Activated T-cell treated with anti-CD3 and anti-CD28 coated beads, Interleukin-2, amount 50 U/mL, for 4 hours (primary cell): ENCODE results near the gene CCDC146. TPM values are rescaled to one million over a fixed set of nuclear protein-coding genes. Genes with fewer than 3 reads are reported as not detected.
"Not testable (repeated sequence)": the region's sequence is repeated elsewhere in the genome, so short reads cannot be mapped to it uniquely, and the experiment has no call there.

Experiments used
- ATAC-seq, 2 donors: fragments of 200-7000 bp; cut with Tn5 transposase; one replicate each; pipeline ENCODE4 v1.10.0; 2021
- DNase-seq: peaks from one replicate; pipeline ENCODE4 v3.0.0-alpha.2; 2020
- H3K27me3 Mint-ChIP-seq: one replicate; pipeline ENCODE4 v1.8.0; 2021; ENCODE audit warnings: low read depth, mixed read lengths
- H3K36me3 Mint-ChIP-seq: one replicate; pipeline ENCODE4 v1.8.0; 2022; ENCODE audit warnings: mixed read lengths; ENCODE audit not compliant: insufficient read depth
- H3K4me1 Mint-ChIP-seq: one replicate; pipeline ENCODE4 v1.8.0; 2021; ENCODE audit warnings: low read depth, mixed read lengths
- H3K4me3 Mint-ChIP-seq: one replicate; pipeline ENCODE4 v1.8.0; 2021; ENCODE audit warnings: mild to moderate bottlenecking, moderate library complexity, mixed read lengths
- H3K9me3 Mint-ChIP-seq: one replicate; pipeline ENCODE4 v1.8.0; 2021; ENCODE audit warnings: mixed read lengths
- total RNA-seq, 3 donors: library from RNA; stranded (reverse); gene quantifications; one replicate each; pipeline ENCODE4 v1.2.1, GENCODE V29; 2021

Gene CCDC146
- total RNA-seq, 3 donors from 2014 or later = 0.24 to 0.96 (median 0.42) TPM

DNA sequence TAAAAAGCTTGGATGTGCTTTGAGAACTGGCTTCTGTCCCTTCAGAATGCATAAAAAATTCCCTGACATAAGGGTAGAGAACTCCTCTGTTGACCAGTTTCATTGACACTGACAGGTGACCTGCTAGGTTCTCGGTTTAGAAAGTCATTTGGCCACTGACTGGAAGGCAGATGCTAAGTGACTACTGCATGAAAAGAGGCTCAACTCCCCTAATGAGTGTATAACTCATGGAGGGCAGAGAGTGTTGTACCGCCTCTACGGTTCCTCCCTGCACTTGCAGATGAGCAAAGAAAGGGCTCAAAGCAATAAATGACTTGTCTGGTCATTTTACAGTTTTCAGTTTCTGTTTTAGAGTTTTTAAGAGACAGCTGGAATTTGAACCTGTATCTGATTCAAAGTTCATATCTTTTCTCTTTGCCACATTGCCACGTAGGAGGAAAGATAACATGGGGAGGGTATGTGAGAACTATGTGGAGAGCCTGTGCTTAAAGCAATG lies 80.1 kb downstream of the CCDC146 start:
- Mint-ChIP-seq H3K27me3 (no peaks in the 10 kb centered on the region), H3K36me3 (no peaks in the 10 kb centered on the region), H3K4me1 (peaks cover 34% of the 10 kb centered on the region), H3K4me3 (no peak overlapping the region), H3K9me3 (no peaks in the 10 kb centered on the region)
- DNase-seq (no peak), ATAC-seq (peak in 1 of 2 donors; percentile 16)

DNA sequence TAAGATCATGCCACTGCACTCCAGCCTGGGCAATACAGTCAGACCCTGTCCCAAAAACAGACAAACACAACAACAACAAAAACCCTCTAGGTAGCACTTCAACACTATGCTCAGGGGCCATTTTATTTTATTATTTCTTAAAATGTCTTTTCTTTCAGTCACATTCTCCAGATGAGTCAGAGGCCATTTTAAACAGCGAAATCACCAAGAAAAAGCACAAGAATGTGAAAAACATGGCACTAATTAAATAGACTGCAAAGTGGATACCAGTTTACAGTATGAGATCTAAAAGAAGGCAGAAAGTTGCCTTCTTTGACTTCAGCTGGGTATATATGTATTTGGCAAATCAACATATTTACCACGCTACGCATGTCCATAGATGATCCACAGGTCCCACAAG lies 83.3 kb downstream of the CCDC146 start:
- no peak for DNase-seq
- no peak for ATAC-seq
- H3K4me3 Mint-ChIP-seq = no peak overlapping the region
- H3K27me3 Mint-ChIP-seq = no peaks in the 10 kb centered on the region
- H3K36me3 Mint-ChIP-seq = peaks cover 12% of the 10 kb centered on the region
- peaks cover 17% of the 10 kb centered on the region for H3K9me3 Mint-ChIP-seq
- H3K4me1 Mint-ChIP-seq = peaks cover 4% of the 10 kb centered on the region

DNA sequence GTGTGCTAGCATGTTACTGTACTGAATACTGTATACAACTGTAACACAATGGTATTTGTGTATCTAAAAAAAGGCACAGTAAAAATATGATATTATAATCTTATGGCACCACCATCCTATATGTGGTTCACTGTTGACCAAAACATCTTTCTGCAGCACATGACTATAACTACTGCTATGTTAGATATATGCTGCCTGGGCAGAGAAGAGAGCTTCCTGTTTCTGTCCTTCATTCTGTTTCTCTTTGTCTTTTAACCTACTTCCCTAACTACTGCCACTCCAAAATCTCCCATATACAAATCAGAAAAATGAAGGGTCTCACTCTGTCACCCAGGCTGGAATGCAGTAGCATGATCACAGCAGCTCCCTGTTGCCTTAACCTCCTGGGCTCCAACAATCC lies 86.0 kb downstream of the CCDC146 start:
- ATAC-seq (no peak), DNase-seq (no peak)
- H3K9me3 Mint-ChIP-seq = peaks cover 21% of the 10 kb centered on the region
- no peaks in the 10 kb centered on the region for H3K27me3 Mint-ChIP-seq
- no peak overlapping the region for H3K4me3 Mint-ChIP-seq
- peaks cover 12% of the 10 kb centered on the region for H3K36me3 Mint-ChIP-seq
- no peaks in the 10 kb centered on the region for H3K4me1 Mint-ChIP-seq

DNA sequence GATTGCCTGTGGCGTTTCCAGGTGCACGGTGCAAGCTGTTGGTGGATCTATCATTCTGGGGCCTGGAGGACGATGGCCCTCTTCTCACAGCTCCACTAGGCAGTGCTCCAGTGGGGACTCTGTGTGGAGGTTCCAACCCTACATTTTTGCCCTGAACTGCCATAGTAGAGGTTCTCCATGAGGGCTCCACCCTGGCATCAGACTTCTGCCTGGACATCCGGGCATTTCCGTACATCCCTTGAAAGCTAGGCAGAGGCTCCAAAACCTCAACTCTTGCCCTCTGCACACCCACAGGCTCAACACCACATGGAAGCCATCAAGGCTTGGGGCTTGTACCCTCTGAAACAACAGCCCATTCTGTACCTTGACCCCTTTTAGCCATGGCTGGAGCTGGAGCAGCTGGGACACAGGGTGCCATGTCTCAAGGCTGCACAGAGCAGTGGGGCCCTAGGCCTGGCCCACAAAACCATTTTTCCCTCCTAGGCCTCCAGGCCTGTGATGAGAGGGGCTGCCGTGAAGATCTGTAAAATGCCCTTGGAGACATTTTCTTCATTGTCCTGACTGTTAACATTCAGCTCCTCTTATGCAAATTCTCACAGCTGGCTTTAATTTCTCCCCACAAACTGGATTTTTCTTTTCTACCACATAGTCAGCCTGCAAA lies 87.2 kb downstream of the CCDC146 start:
- DNase-seq = no peak
- no peaks in the 10 kb centered on the region for H3K4me1 Mint-ChIP-seq
- no peaks in the 10 kb centered on the region for H3K27me3 Mint-ChIP-seq

DNA sequence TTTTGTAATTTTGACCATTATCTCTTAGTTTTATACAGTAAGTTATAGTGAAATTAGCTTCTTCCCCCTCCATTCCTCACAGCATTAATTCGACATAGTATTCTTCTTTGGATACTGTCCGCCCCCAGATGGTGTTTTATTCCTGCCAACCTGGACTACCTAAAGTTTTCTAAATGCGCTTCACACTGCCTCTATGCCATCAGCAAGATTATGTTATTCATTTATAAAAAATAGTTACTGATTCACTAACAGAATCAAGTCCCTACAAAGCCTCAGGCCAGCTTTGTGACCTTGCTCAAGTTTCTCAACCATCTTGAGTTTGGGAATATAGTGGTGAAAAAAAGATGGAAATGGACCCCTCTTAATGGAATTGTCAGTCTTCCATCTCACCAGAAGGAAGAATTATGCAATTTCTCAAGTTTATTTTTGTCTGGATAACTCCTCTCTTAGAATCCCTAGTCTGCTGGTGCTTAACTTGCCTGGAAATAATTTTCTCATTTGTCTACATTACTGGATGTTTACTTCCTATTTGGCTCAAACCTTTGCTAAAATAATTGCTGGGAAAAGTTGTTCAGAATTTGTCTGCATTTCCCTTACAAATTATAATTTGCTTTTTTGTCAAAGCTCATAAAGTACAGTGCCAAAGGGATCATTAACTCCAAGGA lies 93.9 kb downstream of the CCDC146 start:
- peaks cover 6% of the 10 kb centered on the region for H3K36me3 Mint-ChIP-seq
- no peak overlapping the region for H3K4me3 Mint-ChIP-seq
- H3K27me3 Mint-ChIP-seq = no peaks in the 10 kb centered on the region
- ATAC-seq (no peak), DNase-seq (no peak)
- no peaks in the 10 kb centered on the region for H3K4me1 Mint-ChIP-seq
- H3K9me3 Mint-ChIP-seq = peaks cover 8% of the 10 kb centered on the region

More for the DNA sequence above, 87.2 kb downstream of the CCDC146 start:
- H3K9me3 Mint-ChIP-seq = peaks cover 25% of the 10 kb centered on the region
- H3K4me3 Mint-ChIP-seq = no peak overlapping the region
- no peak for ATAC-seq
- peaks cover 12% of the 10 kb centered on the region for H3K36me3 Mint-ChIP-seq

DNA sequence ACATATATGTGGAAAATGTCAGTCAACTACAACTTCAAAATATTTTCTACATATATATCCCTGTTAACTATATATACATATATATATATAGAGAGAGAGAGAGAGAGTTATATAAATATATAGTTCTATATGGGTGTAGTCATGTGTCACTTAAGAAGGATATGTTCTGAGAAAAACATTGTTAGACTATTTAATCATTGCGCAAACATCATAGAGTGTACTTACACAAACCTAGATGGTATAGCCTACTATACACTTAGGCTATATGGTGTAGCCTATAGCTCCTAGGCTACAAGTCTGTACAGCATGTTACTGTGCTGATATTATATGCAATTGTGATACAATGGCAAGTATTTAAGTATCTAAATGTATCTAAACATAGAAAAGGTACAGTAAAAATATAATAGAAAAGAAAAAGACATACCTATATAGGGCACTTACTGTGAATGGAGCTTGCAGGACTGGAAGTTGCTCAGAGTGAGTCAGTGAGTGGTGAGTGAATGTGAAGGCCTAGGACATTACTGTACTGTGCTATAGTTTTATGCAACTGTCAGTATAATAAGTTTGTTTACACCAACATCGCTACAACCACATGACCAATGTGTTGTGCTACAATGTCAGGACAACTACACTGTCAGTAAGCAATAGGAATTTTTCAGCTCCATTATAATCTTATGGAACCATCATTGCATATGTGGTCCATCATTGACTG lies 95.2 kb downstream of the CCDC146 start:
- H3K9me3 Mint-ChIP-seq = peaks cover 8% of the 10 kb centered on the region
- peaks cover 11% of the 10 kb centered on the region for H3K4me1 Mint-ChIP-seq
- H3K36me3 Mint-ChIP-seq = peaks cover 6% of the 10 kb centered on the region
- H3K4me3 Mint-ChIP-seq = no peak overlapping the region
- no peak for ATAC-seq
- no peak for DNase-seq
- H3K27me3 Mint-ChIP-seq = no peaks in the 10 kb centered on the region

DNA sequence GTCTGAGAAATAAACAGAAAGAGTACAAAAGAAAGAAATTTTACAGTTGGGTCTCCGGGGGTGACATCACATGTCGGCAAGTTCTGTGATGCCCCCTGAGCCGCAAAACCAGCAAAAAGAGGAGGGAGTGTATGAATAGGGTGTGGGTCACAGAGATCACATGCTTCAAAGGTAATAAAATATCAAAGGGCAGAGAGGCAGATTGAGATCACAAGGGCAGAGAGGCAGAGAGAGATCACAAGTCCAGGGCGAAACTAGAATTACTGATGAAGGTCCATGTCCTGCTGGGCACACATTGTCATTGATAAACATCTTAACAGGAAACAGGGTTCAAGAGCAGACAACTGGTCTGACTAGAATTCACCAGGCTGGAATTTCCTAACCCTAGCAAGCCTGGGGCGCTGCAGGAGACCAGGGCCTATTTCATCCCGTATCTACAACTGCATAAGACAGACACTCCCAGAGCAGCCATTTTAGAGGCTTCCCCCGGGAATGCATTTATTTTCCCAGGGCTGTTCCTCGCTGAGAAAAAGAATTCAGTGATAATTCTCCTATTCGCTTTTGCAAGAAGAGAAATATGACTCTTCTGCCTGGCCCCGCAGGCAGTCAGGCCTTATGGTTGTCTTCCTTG lies 97.4 kb downstream of the CCDC146 start:
- H3K27me3 Mint-ChIP-seq, H3K4me3 Mint-ChIP-seq, ATAC-seq, DNase-seq, H3K36me3 Mint-ChIP-seq, H3K9me3 Mint-ChIP-seq: not testable (repeated sequence)
- H3K4me1 Mint-ChIP-seq = peaks cover 21% of the 10 kb centered on the region

DNA sequence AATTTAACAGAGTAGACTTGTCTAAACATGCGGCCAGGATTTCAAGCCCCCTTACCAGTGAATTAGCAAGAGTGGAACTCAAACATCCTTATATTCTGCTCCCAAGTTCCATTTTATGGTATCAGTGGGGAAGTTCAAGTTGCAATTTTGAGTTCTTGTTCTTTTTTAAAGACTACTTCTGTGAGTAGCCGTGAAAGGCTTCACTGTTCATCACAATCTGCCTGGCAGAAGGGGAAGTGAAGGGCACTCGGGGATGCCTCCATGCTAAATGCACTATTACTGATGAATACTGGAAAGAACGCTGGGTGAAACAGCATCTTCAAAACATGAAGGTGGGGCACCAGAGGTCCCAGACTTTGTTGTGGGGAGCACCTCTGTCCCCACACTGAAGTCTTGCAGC lies 99.7 kb downstream of the CCDC146 start:
- H3K36me3 Mint-ChIP-seq = peaks cover 10% of the 10 kb centered on the region
- DNase-seq (no peak), ATAC-seq (no peak)
- H3K4me3 Mint-ChIP-seq = no peak overlapping the region
- H3K4me1 Mint-ChIP-seq = peaks cover 21% of the 10 kb centered on the region
- no peaks in the 10 kb centered on the region for H3K27me3 Mint-ChIP-seq
- H3K9me3 Mint-ChIP-seq = peaks cover 4% of the 10 kb centered on the region

DNA sequence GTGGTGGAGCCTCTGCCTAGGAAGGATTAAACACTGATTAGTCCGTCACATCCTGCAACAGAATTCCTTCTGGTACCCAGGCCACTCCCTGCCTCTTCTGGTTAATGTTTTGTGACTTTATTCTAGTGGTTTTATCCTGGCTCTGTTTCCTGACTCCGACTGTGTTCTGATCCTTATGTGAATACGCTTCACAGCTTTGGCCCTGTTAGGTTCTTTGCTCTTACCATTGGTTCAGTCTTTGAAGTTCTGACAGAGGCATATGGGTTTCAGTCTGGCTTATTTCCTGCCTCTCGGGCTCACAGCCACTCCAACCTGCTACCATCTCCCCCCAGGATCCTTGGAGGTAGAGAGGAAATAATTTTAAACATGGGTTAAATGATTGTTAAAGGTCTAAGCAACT lies 100.4 kb downstream of the CCDC146 start:
- Mint-ChIP-seq H3K4me3 (no peak overlapping the region), H3K27me3 (no peaks in the 10 kb centered on the region), H3K36me3 (peaks cover 10% of the 10 kb centered on the region), H3K4me1 (peaks cover 21% of the 10 kb centered on the region), H3K9me3 (peaks cover 4% of the 10 kb centered on the region)
- ATAC-seq (no peak), DNase-seq (no peak)

DNA sequence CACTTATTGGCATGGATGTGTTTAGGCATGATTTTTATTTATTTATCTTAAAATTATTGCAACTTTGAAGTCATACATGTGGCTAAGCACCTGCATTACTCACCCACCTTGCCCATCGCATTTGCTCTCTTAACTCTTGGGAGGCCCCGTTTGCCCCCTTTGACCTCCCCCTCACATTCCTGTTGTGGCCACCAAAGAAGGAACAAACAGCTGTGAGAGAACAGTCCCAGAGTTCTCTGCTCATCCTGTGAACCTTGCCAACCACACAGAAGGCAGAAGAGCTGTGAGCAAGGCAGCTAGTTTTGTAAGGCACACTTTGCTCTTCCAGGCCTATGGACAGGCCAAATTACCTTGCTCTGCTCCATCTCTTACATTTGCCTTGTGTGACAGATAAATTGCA lies 100.8 kb downstream of the CCDC146 start:
- ATAC-seq (no peak), DNase-seq (no peak)
- Mint-ChIP-seq H3K27me3 (no peaks in the 10 kb centered on the region), H3K36me3 (peaks cover 12% of the 10 kb centered on the region), H3K9me3 (peaks cover 6% of the 10 kb centered on the region), H3K4me1 (peaks cover 21% of the 10 kb centered on the region), H3K4me3 (no peak overlapping the region)

DNA sequence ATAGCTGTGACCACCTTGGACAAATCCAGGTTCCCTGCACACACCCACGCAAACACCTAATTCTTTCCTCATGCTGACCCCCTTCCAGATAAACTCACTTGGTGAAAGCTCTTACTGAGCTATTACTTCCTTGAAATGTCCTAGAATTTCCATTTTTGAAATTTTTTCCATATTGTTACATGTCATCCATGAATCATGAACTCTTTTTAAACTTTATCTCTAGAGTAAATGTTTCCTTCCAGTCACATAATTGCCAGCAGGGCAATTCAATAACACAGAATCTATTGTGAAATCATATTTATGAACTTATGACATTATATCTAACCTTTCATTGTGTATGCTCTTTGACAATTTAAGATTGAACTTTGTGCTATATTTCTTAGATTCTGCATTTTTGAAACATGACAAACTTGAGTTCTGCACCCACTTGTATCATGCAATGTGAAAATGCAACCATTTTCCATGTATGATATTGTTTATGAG lies 104.0 kb downstream of the CCDC146 start:
- H3K9me3 Mint-ChIP-seq = peaks cover 22% of the 10 kb centered on the region
- ATAC-seq (no peak), DNase-seq (no peak)
- peaks cover 20% of the 10 kb centered on the region for H3K36me3 Mint-ChIP-seq
- no peak overlapping the region for H3K4me3 Mint-ChIP-seq
- H3K4me1 Mint-ChIP-seq = peaks cover 21% of the 10 kb centered on the region
- no peaks in the 10 kb centered on the region for H3K27me3 Mint-ChIP-seq

DNA sequence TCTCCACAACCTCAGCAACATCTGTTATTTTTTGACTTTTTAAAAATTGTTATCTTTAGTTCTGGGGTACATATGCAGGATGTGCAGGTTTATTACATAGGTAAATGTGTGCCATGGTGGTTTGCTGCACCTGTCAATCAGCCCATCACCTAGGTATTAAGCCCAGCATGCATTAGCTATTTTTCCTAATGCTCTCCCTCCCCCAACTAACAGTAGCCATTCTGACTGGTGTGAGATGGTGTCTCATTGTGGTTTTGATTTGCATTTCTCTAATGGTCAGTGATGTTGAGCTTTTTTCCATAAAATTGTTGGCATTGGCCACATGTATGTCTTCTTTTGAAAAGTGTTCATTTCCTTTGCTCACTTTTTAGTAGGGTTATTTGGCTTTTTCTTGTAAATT lies 106.4 kb downstream of the CCDC146 start:
- H3K4me1 Mint-ChIP-seq, ATAC-seq, H3K4me3 Mint-ChIP-seq, H3K27me3 Mint-ChIP-seq, DNase-seq: not testable (repeated sequence)
- Mint-ChIP-seq H3K9me3 (peaks cover 22% of the 10 kb centered on the region), H3K36me3 (peaks cover 21% of the 10 kb centered on the region)

DNA sequence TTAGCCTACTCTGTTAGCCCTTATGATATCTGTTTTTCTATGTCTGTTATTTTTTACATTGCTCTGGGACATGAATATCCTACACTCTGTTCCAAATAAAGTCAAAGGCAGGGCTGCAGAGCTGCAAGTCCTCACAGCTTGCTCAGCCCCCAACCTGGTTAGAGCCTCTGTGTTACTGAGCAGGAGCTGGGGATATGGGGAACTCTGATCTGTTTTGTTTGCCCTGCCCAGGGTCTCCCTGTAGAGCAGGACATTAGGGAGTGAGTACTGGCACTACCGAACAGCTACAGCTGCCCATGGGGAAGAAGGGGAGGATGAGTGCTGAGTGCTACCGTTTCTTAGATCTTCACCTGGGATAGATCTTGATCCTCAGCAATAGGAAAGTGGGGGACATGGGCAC lies 110.1 kb downstream of the CCDC146 start:
- no peak for DNase-seq
- H3K4me1 Mint-ChIP-seq = no peaks in the 10 kb centered on the region
- H3K9me3 Mint-ChIP-seq = peaks cover 22% of the 10 kb centered on the region
- no peak overlapping the region for H3K4me3 Mint-ChIP-seq
- H3K27me3 Mint-ChIP-seq = no peaks in the 10 kb centered on the region
- peaks cover 29% of the 10 kb centered on the region for H3K36me3 Mint-ChIP-seq
- ATAC-seq = no peak

DNA sequence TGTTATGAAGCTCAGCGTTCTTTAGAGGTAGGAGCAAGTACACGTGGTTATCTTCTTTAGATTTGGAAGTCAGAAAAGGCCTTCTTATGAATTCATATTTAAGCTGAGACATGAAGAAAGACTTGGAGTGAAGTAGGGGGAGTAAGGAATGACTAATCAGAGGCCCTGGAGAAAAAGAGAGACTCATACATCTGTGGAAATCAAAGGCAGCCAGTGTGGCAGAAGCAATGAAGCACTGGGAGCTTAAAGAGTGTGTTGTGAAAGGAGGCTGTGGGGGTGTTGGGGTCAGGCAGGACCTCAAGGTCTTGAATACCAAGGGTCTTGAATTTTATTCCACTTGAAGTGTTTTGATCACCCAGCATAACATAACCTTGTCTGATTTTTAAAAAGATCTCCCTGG lies 112.9 kb downstream of the CCDC146 start:
- ATAC-seq = no peak
- Mint-ChIP-seq H3K9me3 (peaks cover 8% of the 10 kb centered on the region), H3K4me3 (no peak overlapping the region), H3K4me1 (peaks cover 11% of the 10 kb centered on the region), H3K36me3 (peaks cover 27% of the 10 kb centered on the region), H3K27me3 (no peaks in the 10 kb centered on the region)
- DNase-seq = no peak
